ENCODE data around the gene SNX13. TPM values are rescaled to one million over a fixed set of nuclear protein-coding genes. Genes with fewer than 3 reads are reported as not detected.

The SNX13 gene
- total RNA-seq (2014; rRNA removed; shearing (Covaris generic)) = 65.9 and 77.7 TPM in 2 replicates

DNA sequence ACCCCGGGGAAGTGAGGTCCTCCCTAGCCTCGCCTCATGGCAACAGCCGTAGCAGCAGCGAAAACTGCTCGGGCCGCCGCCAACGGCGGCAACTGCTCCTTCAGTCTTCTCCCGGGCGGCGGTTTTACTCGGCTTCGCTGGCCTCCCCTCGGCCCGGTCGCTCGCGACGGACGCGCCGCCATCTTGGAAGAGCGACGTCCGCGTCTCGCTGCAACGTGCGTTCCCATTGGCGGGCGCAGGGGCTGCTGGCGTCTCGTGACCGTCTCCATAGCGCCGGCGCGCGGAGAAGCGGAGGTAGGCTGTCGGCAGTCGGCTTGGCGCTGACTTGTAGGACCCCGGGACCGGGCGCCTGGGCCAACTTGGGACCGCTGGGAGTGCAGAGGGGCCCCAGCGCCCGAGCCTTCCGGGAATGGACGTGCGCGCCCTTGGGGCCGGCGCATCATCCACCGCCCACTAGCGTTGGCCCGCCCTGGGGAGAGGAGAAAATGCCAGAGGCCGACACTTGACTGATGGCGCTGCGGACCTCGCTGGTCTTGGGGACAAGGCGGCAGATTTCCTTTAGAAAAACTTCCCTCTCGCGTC, at the start of gene SNX13:
Gene SNX13, minus strand, starts transcription at position 193 of the 582 bp plus-strand sequence. CDS start 199 bp downstream, outside the sequence.
- DNase-seq (ENCODE audit: low spot score) = peak; percentile 98

- peak; percentile 91 for DNase-seq (ENCODE audit: low spot score)
Measured at GRCh38 chr7:17989546-17989945, 49.3 kb upstream of the SNX13 start.

DNA sequence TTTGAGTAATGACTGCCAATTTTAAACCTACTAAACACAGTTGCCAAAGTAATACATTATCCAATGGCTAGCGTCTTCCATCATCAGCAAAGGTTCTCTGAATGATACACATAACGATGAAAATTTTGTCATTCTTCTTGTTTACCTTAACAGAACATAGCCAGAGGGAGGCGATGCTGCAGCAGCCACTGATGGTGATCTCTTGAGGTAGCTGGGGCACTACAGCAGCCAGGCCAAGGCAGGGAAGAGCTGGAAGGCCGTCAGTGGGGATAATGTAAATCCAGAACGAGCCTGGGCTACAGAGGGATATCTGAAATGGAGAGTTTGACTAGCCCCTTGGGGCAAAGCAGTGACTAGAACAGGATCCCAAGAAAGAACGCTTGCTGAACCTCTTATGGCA, 48.6 kb upstream of the SNX13 start:
- DNase-seq (ENCODE audit: low spot score) = no peak

DNA sequence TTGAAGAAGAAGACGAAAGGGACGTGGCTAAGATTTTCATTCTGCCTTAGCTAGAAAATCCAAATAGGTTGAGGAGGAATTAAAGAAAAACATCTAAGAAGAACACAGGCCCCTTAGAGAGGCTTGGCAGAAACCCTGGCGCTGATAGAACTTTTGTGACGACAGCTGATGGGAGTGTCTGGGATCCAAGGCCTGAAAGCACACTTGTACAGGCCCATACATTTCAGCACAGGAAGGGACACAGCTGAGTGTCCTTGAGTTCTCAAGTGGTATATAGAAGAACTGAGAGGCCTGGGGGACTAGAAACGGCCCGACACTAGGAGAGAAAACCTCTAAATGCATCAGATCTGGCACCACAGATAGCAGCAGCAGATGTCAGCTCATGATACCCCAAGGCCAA, 47.8 kb upstream of the SNX13 start:
- DNase-seq (ENCODE audit: low spot score) = no peak

DNA sequence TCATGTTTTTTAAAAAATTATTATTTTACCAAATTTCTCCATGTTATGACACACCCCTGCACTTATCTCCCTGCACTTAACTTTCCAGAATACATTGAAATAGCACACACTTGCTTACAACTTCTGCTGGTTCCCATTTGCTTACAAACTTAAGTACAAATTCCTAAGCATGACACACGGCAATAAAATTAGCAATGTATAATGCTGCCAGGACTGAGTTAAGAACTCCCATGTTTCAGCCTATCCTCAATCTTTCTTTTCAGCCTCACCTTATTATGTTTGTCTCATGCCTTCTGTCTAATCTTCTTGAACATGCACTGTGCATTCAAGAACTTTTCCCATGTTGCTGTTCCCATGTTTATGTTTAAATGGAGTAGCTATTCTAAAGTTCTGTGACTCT, 46.6 kb upstream of the SNX13 start:
- DNase-seq (ENCODE audit: low spot score) = peak; percentile 91

DNA sequence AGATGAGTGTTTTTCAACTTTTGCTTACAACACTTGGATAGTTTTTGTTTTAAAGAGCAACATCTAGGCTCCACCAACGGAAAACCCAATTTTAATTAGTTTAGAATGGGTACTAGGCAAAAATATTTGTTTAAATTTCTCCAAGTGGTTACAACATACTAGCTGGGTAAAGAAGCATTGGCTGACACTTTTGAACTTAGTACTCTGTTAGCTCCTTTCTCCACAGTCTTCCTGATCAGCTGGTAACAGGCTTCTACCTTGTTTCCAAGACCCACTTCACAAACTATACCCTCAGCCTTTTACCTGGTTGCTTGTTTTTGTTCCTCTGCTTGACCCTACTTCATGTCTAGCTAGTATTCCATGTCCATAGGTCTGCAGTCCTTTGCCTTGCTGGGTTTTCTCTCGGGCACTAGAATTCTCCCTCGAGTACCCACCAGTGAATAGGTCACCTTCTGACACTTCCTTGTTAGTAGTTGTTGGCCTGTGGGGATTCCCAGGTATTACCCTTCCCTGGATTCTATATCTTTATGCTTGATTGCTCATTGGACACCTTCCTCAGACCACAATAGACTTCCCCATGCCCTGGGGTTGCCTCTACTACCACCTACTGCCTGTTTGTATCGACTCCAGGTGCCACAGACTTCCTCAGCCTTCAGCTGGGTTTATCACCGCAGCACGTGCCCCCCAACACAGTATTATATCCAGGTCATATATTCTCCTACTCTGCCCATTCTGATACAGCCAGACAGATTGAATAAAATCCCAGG, 45.4 kb upstream of the SNX13 start:
- no peak for DNase-seq (ENCODE audit: low spot score)

DNA sequence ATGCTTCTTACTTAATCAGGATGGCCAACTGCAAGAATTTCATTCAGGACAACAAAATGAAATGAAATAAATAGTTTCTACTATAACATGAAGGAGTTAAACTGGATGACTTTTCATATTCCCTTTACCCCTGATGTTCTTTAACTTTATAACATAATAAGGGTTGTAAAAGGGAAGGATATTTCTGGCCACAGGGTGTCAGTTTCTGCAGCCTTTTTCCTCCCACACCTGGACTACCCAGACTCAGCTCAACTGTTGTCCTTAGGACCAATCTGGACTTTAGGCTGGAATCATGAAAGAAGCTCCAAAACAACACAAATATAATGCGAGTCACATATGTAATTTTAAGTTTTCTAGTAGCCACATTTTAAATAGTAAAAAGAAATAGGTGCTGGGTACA, 44.0 kb upstream of the SNX13 start:
- no peak for DNase-seq (ENCODE audit: low spot score)

DNA sequence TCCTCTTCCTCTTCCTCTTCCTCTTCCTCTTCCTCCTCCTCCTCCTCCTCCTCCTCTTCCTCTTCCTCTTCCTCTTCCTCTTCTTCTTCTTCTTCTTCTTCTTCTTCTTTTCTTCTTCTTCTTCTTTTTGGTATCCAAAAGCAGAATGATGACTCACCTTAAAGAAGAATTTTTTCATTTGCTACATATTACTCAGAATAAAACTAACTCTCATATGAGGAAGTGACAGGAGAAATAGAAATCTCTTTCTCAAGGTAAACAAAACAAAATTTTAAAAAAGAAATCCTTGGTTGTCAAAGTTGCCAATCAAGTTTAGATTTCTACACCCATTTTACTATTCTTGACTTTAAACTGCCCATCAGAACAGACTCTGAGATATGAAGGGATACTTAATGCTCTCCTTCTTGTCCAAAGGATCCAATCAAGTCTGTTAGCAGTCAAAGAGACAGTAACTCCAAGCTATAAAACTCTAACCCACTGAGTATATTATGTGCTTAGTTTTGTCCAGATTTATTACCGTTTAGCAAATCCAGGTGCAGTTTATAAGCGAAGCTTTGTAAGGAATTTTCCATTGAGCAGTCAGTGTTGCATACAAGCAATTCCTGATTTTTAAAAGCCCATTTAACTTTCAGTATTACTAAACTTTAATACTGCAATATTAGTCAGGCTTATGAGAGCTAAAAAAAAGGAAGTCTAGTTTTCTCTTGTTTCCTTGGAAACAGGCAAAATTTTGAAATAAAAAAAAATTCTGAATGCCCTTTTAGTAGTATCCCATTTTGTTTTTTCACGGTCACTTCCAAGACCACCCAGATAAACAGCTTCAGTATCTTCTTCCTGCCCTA, 43.1 kb upstream of the SNX13 start:
- no peak for DNase-seq (ENCODE audit: low spot score)

GRCh38 chr7:17976952-17977351, 36.7 kb upstream of the SNX13 start:
- DNase-seq (ENCODE audit: low spot score) = no peak

GRCh38 chr7:17971411-17971810, 31.1 kb upstream of the SNX13 start:
- peak; percentile 22 for DNase-seq (ENCODE audit: low spot score)

- no peak for DNase-seq (ENCODE audit: low spot score)
Measured at GRCh38 chr7:17968791-17969715, 28.8 kb upstream of the SNX13 start.

DNA sequence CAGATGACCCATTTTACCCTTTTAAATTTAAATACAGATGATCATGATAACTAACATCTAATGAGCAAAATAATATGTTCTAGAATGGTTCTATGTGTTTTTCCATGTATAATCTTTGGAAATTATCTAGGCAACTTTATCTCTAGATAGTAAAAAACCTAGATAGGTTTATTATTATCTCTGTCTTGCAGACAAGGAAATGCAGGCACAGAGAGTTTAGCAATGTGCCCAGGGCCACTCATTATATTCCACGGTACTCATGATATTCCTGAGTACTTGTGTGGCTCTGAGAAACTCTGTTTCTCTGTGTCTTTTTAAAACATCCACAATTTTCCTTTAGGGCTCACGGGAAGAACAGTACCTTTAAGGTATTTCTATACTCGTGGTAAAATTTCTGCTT, 26.4 kb upstream of the SNX13 start:
- DNase-seq (ENCODE audit: low spot score) = no peak

DNA sequence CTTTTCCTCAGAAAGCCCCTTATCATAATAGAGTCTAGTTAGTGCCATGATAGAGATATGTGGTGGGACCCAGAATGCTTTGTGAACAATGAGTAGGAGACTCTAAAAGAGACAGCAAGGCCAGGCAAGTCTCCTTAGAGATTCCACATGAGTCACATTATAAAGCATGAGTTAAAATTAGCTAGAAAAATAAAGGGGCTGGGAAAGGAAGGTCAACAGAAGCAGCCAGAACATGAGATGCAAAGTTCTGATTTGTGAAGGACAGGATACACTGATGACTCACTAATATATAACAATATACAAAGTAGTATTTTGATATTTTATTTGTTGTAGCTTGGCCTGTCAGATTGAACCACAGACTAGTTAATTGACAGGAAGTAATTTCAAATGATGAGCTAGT, 25.3 kb upstream of the SNX13 start:
- DNase-seq (ENCODE audit: low spot score) = peak; percentile 9

DNA sequence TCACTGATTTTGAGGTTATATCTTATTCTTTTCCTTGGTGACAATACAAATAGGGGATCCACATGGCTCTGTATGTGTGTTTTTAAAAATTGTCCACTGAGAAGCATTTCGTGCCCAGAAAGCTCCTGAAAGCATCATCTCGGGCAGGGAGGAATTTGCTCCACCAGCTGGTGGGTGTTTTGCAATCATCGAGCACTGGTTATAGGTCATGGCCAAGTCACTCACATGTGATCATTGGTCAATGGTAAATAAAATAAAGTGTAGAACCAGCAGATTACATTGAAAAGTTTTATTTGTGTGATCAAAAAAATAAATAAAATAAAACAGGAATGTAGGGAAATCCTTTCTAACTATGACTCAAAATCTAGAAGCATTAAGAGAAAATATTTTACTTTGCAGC, 23.0 kb upstream of the SNX13 start:
- DNase-seq (ENCODE audit: low spot score) = peak; percentile 45

- peak; percentile 7 for DNase-seq (ENCODE audit: low spot score)
Measured at GRCh38 chr7:17962652-17963051, 22.4 kb upstream of the SNX13 start.

DNA sequence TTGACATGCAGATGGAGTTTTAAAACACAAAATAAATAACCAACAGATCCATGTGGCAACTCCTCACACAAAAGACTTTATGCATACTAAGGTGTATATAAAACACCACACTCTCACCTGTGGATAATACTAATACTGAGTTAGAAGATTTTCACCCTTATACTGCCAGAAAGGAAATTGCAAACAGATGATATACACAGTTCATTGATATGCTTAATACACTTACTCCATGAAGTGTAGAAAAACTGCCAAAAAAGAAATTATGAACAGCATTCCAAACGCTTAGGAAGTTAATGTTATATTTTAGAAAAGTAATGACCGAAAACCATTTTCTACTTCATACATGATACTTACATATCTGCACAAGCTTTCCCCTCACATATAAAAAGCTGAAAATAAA, 17.6 kb upstream of the SNX13 start:
- DNase-seq (ENCODE audit: low spot score) = no peak

DNA sequence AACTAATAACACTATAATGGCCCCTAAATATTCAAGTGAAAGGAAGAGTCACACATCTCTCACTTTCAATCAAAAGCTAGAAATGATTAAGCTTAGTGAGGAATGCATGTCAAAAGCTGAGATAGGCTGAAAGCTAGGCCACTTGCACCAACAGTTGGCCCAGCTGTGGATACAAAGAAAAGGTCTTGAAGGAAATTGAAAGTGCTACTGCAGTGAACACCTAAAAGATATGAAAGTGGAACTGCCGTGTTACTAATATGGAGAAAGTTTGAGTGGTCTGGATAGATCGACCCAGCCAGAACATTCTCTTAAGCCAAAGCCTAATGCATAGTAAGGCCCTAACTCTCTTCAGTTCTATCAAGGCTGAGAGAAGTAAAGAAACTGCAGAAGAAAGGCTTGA, 12.1 kb upstream of the SNX13 start:
- no peak for DNase-seq (ENCODE audit: low spot score)

GRCh38 chr7:17951742-17952254, 11.5 kb upstream of the SNX13 start:
- no peak for DNase-seq (ENCODE audit: low spot score)

DNA sequence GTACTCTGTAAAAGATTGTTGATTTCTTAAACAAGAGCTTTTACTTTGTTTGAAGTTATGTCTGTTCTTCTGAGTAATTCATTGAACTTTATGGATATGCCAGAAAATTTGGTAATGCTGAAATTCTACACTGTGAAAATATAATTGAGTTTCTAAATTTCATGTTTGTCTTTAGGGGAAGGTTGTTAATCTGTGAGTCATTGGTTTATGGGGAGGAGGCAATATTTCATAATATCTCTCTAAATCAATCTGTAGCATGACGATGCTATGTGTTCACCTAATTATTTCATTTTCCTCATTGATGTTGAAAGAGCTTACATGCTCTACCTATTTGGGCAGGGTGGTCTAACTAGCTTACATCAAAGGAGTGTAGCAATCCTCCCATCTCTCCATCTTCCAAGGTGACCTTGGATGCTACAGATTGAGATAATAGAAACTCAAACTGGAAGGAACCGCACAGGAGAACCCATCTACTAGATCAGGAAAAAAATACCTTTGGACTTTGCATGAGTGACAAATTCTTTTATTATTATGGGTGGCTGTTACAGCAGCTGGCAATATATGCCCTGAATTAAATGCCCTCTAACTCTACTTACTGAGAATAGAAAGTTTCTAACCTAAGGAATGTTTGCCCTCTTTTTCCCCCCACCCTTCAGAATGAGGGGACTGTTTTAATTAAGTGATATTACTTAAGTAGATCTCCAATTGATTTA, 8.4 kb upstream of the SNX13 start:
- DNase-seq (ENCODE audit: low spot score) = no peak

- DNase-seq (ENCODE audit: low spot score) = no peak
Measured at GRCh38 chr7:17947620-17948019, 7.3 kb upstream of the SNX13 start.

DNA sequence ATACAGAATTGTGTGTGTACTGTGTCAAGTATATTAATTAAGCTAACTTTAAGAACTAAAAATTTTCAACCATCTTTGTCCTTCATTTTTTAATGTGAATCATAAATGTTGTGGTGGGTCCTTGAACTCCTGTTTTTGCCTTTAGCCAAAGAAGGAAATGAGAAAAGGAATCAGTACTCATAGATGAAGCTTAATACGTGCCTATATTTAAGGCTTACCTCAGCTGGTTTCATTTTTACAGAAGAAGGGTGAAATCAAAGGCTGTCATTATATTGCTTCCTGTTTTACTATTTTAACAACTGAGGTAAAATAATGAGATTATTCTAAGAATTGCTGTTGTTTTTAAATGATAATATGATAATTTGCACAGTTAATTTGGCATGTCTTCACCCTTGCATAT, 6.3 kb upstream of the SNX13 start:
- no peak for DNase-seq (ENCODE audit: low spot score)

All from H4 (cell line).